GM06990 (cell line): ENCODE measurements around the gene GLIS2.

ENCODE experiments used
- DNase-seq: peaks from one replicate; pipeline ENCODE4 v3.0.0-alpha.2; 2011; ENCODE audit not compliant: insufficient read length; ENCODE audit errors: extremely low read depth
- H3K27me3 ChIP-seq: replicated peaks from 2 replicates; pipeline ENCODE4 v1.6.0; 2011; ENCODE audit warnings: low read length; ENCODE audit not compliant: control insufficient read depth, insufficient read depth
- H3K36me3 ChIP-seq: 2 replicates; pipeline ENCODE4 v1.5.1; 2011; ENCODE audit warnings: low read length; ENCODE audit not compliant: control insufficient read depth, insufficient read depth
- H3K4me3 ChIP-seq: replicated peaks from 2 replicates; pipeline ENCODE4 v1.5.1; 2011; ENCODE audit warnings: low read depth, mild to moderate bottlenecking, control low read depth, low read length
- CTCF ChIP-seq: IDR thresholded peaks from 2 replicates; pipeline ENCODE4 v1.5.1; 2011; ENCODE audit warnings: low read length, control low read depth, mild to moderate bottlenecking, inconsistent platforms; ENCODE audit not compliant: insufficient read depth, poor library complexity, severe bottlenecking

GLIS2 gene

GRCh38 chr16:4388271-4389021 is 72.6 kb downstream of the GLIS2 start:
- no peak for TF ChIP-seq CTCF
- Histone ChIP-seq H3K4me3 (no peak overlapping the region), H3K27me3 (no peaks in the 10 kb centered on the region), H3K36me3 (peaks cover 43% of the 10 kb centered on the region)
- no peak for DNase-seq
